22Rv1 (cell line): ENCODE results near the gene TMEM221.

Source experiments
- ZFX ChIP-seq: fragments of 450-650 bp; IDR thresholded peaks from 2 replicates; pipeline ENCODE4 v1.6.1; 2017; ENCODE audit warnings: antibody characterized with exemption, borderline replicate concordance
- TF ChIP-seq, protein P1 (sequence below): fragments of 450-650 bp; IDR thresholded peaks from 2 replicates; pipeline ENCODE4 v1.5.1; 2017; ENCODE audit warnings: mild to moderate bottlenecking

DNA sequence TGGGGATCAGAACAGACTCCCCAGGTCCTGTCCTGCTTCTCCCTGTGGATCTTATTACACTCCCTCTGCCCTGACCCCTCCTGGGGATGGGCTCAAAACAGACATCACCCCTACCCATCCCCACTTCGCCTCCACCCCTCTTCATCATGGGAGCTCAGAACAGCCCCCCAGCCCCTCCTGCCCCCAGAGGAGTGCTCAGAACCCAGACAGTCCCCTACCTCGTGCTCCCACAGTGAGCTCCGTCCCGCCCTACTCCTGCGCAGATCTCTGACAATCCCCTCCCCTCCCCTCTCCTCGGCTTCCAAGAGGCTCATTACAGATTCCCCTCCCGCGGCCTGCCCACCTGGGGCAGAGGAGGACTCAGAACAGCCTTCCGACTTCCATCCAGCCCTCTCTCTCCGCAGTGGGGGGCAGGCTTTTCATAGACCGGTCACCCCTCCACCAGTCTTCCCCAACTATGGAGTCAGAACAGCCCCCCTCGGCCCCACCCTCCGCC is 6.2 kb upstream of the TMEM221 start:
- TF ChIP-seq, protein P1, sequence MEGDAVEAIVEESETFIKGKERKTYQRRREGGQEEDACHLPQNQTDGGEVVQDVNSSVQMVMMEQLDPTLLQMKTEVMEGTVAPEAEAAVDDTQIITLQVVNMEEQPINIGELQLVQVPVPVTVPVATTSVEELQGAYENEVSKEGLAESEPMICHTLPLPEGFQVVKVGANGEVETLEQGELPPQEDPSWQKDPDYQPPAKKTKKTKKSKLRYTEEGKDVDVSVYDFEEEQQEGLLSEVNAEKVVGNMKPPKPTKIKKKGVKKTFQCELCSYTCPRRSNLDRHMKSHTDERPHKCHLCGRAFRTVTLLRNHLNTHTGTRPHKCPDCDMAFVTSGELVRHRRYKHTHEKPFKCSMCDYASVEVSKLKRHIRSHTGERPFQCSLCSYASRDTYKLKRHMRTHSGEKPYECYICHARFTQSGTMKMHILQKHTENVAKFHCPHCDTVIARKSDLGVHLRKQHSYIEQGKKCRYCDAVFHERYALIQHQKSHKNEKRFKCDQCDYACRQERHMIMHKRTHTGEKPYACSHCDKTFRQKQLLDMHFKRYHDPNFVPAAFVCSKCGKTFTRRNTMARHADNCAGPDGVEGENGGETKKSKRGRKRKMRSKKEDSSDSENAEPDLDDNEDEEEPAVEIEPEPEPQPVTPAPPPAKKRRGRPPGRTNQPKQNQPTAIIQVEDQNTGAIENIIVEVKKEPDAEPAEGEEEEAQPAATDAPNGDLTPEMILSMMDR = no peak
- no peak for TF ChIP-seq ZFX
